Neural cell (in vitro differentiated cells): ENCODE data around the gene SLC6A18. TPM values are rescaled to one million over a fixed set of nuclear protein-coding genes. Genes with fewer than 3 reads are reported as not detected.

Source experiments
- H2AFZ ChIP-seq: fragments of 200-600, 300-800 bp; sonication (generic), shearing (Covaris generic); 2 replicates; pipeline ENCODE4 v1.6.0; 2014; ENCODE audit warnings: low read depth, mild to moderate bottlenecking, antibody characterized with exemption, low read length, moderate library complexity
- H3F3A ChIP-seq: fragments of 200-600 bp; shearing (Covaris generic); 2 replicates; pipeline ENCODE4 v1.6.1; 2016; ENCODE audit warnings: mild to moderate bottlenecking, moderate library complexity, mixed read lengths, antibody characterized with exemption, low read length; ENCODE audit not compliant: insufficient read depth, poor library complexity, severe bottlenecking
- H3K27ac ChIP-seq: fragments of 200-600, 300-800 bp; sonication (generic), shearing (Covaris generic); 2 replicates; pipeline ENCODE4 v1.5.1; 2014; ENCODE audit warnings: mild to moderate bottlenecking, low read length, moderate library complexity
- H3K27me3 ChIP-seq: fragments of 300-800, 200-600 bp; sonication (generic), shearing (Covaris generic); 2 replicates; pipeline ENCODE4 v1.6.0; 2014; ENCODE audit warnings: mild to moderate bottlenecking, low read depth, low read length, moderate library complexity; ENCODE audit not compliant: insufficient read depth
- H3K36me3 ChIP-seq: fragments of 300-800, 200-600 bp; sonication (generic), shearing (Covaris generic); 2 replicates; pipeline ENCODE4 v1.5.1; 2014; ENCODE audit warnings: mild to moderate bottlenecking, antibody characterized with exemption, low read length, moderate library complexity; ENCODE audit not compliant: insufficient read depth
- H3K4me2 ChIP-seq: fragments of 300-800, 200-600 bp; sonication (generic), shearing (Covaris generic); 2 replicates; pipeline ENCODE4 v1.6.0; 2014; ENCODE audit warnings: mild to moderate bottlenecking, low read length
- H3K4me3 ChIP-seq: fragments of 300-800, 200-600 bp; sonication (generic), shearing (Covaris generic); 2 replicates; pipeline ENCODE4 v1.5.1; 2014; ENCODE audit warnings: mild to moderate bottlenecking, low read length, moderate library complexity
- H3K79me2 ChIP-seq: fragments of 200-600 bp; shearing (Covaris generic); replicated peaks from 2 replicates; pipeline ENCODE4 v1.6.0; 2014; ENCODE audit warnings: mild to moderate bottlenecking, low read length, moderate library complexity; ENCODE audit not compliant: insufficient read depth
- H3K9ac ChIP-seq: fragments of 300-800, 200-600 bp; sonication (generic), shearing (Covaris generic); 2 replicates; pipeline ENCODE4 v1.6.1; 2016; ENCODE audit warnings: mild to moderate bottlenecking, low read length, mixed read lengths
- H3K9me2 ChIP-seq: fragments of 200-600 bp; shearing (Covaris generic); 2 replicates; pipeline ENCODE4 v1.6.1; 2016; ENCODE audit warnings: mild to moderate bottlenecking, low read length, mixed read lengths; ENCODE audit not compliant: insufficient read depth
- H3K9me3 ChIP-seq: fragments of 200-600, 300-800 bp; sonication (generic), shearing (Covaris generic); 2 replicates; pipeline ENCODE4 v1.6.1; 2016; ENCODE audit warnings: mild to moderate bottlenecking, mixed run types, low read length, moderate library complexity, mixed read lengths
- H4K20me1 ChIP-seq: fragments of 200-600 bp; shearing (Covaris generic); 2 replicates; pipeline ENCODE4 v1.6.1; 2016; ENCODE audit warnings: mild to moderate bottlenecking, mixed run types; ENCODE audit not compliant: insufficient read depth
- CTCF ChIP-seq: fragments of 450-650 bp; IDR thresholded peaks from 2 replicates; pipeline ENCODE4 v1.5.1; 2014; ENCODE audit warnings: antibody characterized with exemption, mild to moderate bottlenecking, moderate library complexity; ENCODE audit not compliant: poor library complexity, severe bottlenecking
- EP300 ChIP-seq: fragments of 450-650 bp; conservative IDR thresholded peaks from 2 replicates; pipeline ENCODE4 v1.6.1; 2014; ENCODE audit warnings: antibody characterized with exemption, mild to moderate bottlenecking, moderate library complexity; ENCODE audit not compliant: poor library complexity, severe bottlenecking
- EZH2 ChIP-seq: fragments of 200-600, 300-800 bp; shearing (Covaris generic), sonication (generic); IDR thresholded peaks from 2 replicates; pipeline ENCODE4 v1.6.1; 2014; ENCODE audit warnings: antibody characterized with exemption, low read length, borderline replicate concordance, mild to moderate bottlenecking; ENCODE audit not compliant: insufficient read depth, poor library complexity, severe bottlenecking
- MXI1 ChIP-seq: fragments of 450-650 bp; conservative IDR thresholded peaks from 2 replicates; pipeline ENCODE4 v1.6.1; 2014; ENCODE audit warnings: antibody characterized with exemption, mild to moderate bottlenecking; ENCODE audit not compliant: poor library complexity, severe bottlenecking
- POLR2AphosphoS5 ChIP-seq: IDR thresholded peaks from 2 replicates; pipeline ENCODE4 v1.6.1; 2012
- RAD21 ChIP-seq: fragments of 450-650 bp; conservative IDR thresholded peaks from 2 replicates; pipeline ENCODE4 v1.6.1; 2014; ENCODE audit warnings: antibody characterized with exemption, mild to moderate bottlenecking, moderate library complexity
- REST ChIP-seq: IDR thresholded peaks from 2 replicates; pipeline ENCODE4 v1.6.1; 2012; ENCODE audit warnings: borderline replicate concordance
- SMC3 ChIP-seq: fragments of 450-650 bp; conservative IDR thresholded peaks from 2 replicates; pipeline ENCODE4 v1.6.1; 2014; ENCODE audit warnings: antibody characterized with exemption, mild to moderate bottlenecking, moderate library complexity; ENCODE audit not compliant: poor library complexity
- TAF1 ChIP-seq: IDR thresholded peaks from 2 replicates; pipeline ENCODE4 v1.6.1; 2012; ENCODE audit warnings: low read depth
- polyA plus RNA-seq: library from polyadenylated mRNA; depleted of rRNA; stranded (reverse); fragments of >200 nt; gene quantifications from 2 replicates; pipeline ENCODE4 v1.2.3, GENCODE V29; 2014

Gene SLC6A18
- polyA plus RNA-seq, 1 donor from 2014 or later, result not detected

GRCh38 chr5:1178529-1179382 is 46.4 kb upstream of the SLC6A18 start:
- TF ChIP-seq REST, result no peak
- Histone ChIP-seq H3F3A (no peaks in the 10 kb centered on the region), H3K9ac (no peak overlapping the region)

GRCh38 chr5:1179383-1179715 is 45.8 kb upstream of the SLC6A18 start:
- Histone ChIP-seq H2AFZ (no peak overlapping the region), H3K27me3 (no peaks in the 10 kb centered on the region), H3K9me2 (no peaks in the 10 kb centered on the region), H3F3A (no peaks in the 10 kb centered on the region), H3K4me3 (no peak overlapping the region), H3K4me2 (no peak overlapping the region), H3K27ac (no peak overlapping the region), H3K36me3 (no peaks in the 10 kb centered on the region), H3K9me3 (no peaks in the 10 kb centered on the region), H3K79me2 (no peaks in the 10 kb centered on the region), H3K9ac (no peak overlapping the region), H4K20me1 (no peaks in the 10 kb centered on the region)
- no peak for TF ChIP-seq EP300

More at GRCh38 chr5:1178529-1179382, 46.4 kb upstream of the SLC6A18 start:
- Histone ChIP-seq H3K9me3 (no peaks in the 10 kb centered on the region), H2AFZ (no peak overlapping the region), H3K4me2 (no peak overlapping the region), H4K20me1 (no peaks in the 10 kb centered on the region), H3K4me3 (no peak overlapping the region), H3K9me2 (no peaks in the 10 kb centered on the region), H3K27me3 (no peaks in the 10 kb centered on the region), H3K27ac (no peak overlapping the region), H3K36me3 (no peaks in the 10 kb centered on the region), H3K79me2 (no peaks in the 10 kb centered on the region)

DNA sequence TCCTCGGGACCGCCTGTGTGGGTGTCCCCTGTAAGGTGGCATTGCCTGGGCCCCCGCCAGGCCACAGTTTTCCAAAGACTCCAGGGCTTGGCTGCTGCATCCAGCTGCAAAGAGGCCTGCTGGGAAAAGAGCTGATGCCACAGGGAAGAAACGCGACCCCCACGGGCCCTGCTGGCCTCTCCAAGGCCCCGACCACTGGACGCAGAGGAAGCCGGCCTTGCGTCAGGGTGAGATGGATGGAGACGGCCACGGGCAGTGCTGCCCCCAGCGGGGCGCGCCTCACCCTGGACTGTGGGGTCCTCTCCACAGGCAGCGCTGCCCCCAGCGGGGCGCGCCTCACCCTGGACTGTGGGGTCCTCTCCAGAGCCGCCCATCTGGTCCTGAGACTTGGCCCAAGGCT is 45.1 kb upstream of the SLC6A18 start:
- no peaks in the 10 kb centered on the region for H3K27me3 ChIP-seq
- TF ChIP-seq CTCF (no peak), POLR2AphosphoS5 (no peak), REST (no peak), EP300 (no peak), SMC3 (no peak), TAF1 (no peak), EZH2 (no peak), RAD21 (no peak), MXI1 (no peak)
- no peak overlapping the region for H3K27ac ChIP-seq

More for the DNA sequence above, 45.1 kb upstream of the SLC6A18 start:
- H2AFZ ChIP-seq, result no peak overlapping the region
- H3K9ac ChIP-seq, result no peak overlapping the region
- H3K9me2 ChIP-seq, result no peaks in the 10 kb centered on the region
- H3K4me3 ChIP-seq, result no peak overlapping the region
- H3K79me2 ChIP-seq, result no peaks in the 10 kb centered on the region
- no peaks in the 10 kb centered on the region for H3K9me3 ChIP-seq
- H3K4me2 ChIP-seq, result no peak overlapping the region
- H3K36me3 ChIP-seq, result no peaks in the 10 kb centered on the region
- H3F3A ChIP-seq, result no peaks in the 10 kb centered on the region
- H4K20me1 ChIP-seq, result no peaks in the 10 kb centered on the region
